HEK293 (cell line): Measurements from ENCODE around the gene KDM3B.

Experiments used
- CTCF ChIA-PET: fragments of 350-600 bp; formaldehyde crosslinking; extraction: SDS; loops from one replicate; lab custom pipeline; 2021; ENCODE audit warnings: antibody characterized with exemption; lab: Yijun Ruan, JAX
- POLR2A ChIA-PET: fragments of 300-600 bp; formaldehyde crosslinking; extraction: SDS; loops from one replicate; lab custom pipeline; 2020; ENCODE audit warnings: antibody characterized with exemption, inconsistent platforms; lab: Yijun Ruan, JAX
- H3K27ac ChIP-seq: fragments of 200-500 bp; sonication (Bioruptor generic); 2 replicates; pipeline ENCODE4 v1.5.1; 2014; ENCODE audit warnings: low read depth, low read length, control low read depth, inconsistent platforms; ENCODE audit errors: extremely low read depth
- H3K36me3 ChIP-seq, 2 experiments: fragments of 200-500 bp in 1 of 2; sonication (Bioruptor generic) in 1 of 2; 1 replicate in 1 of 2; 2 replicates in 1 of 2; pipeline ENCODE4 v1.5.1; 2014 to 2017; ENCODE audit warnings: inconsistent platforms in 2 of 2, low read length in 2 of 2; ENCODE audit not compliant: control insufficient read depth in 2 of 2, insufficient read depth in 1 of 2
- H3K4me1 ChIP-seq: fragments of 200-500 bp; sonication (Bioruptor generic); 2 replicates; pipeline ENCODE4 v1.5.1; 2014; ENCODE audit warnings: mild to moderate bottlenecking, low read length, inconsistent platforms; ENCODE audit not compliant: control insufficient read depth, insufficient read depth
- H3K4me3 ChIP-seq: 2 replicates; pipeline ENCODE4 v1.5.1; 2011; ENCODE audit warnings: low read depth, mild to moderate bottlenecking, control low read depth, low read length, moderate library complexity
- H3K9me3 ChIP-seq: fragments of 200-500 bp; sonication (Bioruptor generic); 2 replicates; pipeline ENCODE4 v1.5.1; 2014; ENCODE audit warnings: low read depth, low read length, inconsistent platforms; ENCODE audit not compliant: control insufficient read depth, insufficient read depth
- BCL11A ChIP-seq: fragments of 450-650 bp; formaldehyde crosslinking; IDR thresholded peaks from 2 replicates; pipeline ENCODE4 v1.5.1; 2016; ENCODE audit warnings: low read depth, missing biosample characterization, missing genetic modification characterization
- GLI2 ChIP-seq: fragments of 450-650 bp; formaldehyde crosslinking; IDR thresholded peaks from 2 replicates; pipeline ENCODE4; 2017; ENCODE audit warnings: missing biosample characterization, missing genetic modification characterization, low read depth, borderline replicate concordance
- KLF1 ChIP-seq: fragments of 450-650 bp; formaldehyde crosslinking; IDR thresholded peaks from 2 replicates; pipeline ENCODE4 v1.5.1; 2016; ENCODE audit warnings: missing biosample characterization, missing genetic modification characterization
- MYNN ChIP-seq: fragments of 450-650 bp; formaldehyde crosslinking; IDR thresholded peaks from 2 replicates; pipeline ENCODE4 v1.5.1; 2016; ENCODE audit warnings: missing biosample characterization, missing genetic modification characterization, borderline replicate concordance
- PRDM1 ChIP-seq: fragments of 450-650 bp; formaldehyde crosslinking; IDR thresholded peaks from 2 replicates; pipeline ENCODE4; 2016; ENCODE audit warnings: missing biosample characterization, missing genetic modification characterization
- SETDB1 ChIP-seq: IDR thresholded peaks from one replicate; pipeline ENCODE4 v1.6.1; 2017; ENCODE audit warnings: mild to moderate bottlenecking, low read length, moderate library complexity, mixed read lengths; ENCODE audit not compliant: insufficient read length
- SP3 ChIP-seq: fragments of 450-650 bp; formaldehyde crosslinking; IDR thresholded peaks from 2 replicates; pipeline ENCODE4 v1.5.1; 2016; ENCODE audit warnings: missing biosample characterization, missing genetic modification characterization
- SP7 ChIP-seq: fragments of 450-650 bp; formaldehyde crosslinking; IDR thresholded peaks from 2 replicates; pipeline ENCODE4 v1.5.1; 2016; ENCODE audit warnings: missing biosample characterization, missing genetic modification characterization
- TRIM28 ChIP-seq: IDR thresholded peaks from 2 replicates; pipeline ENCODE4 v1.6.1; 2011; ENCODE audit warnings: low read length, control low read depth, borderline replicate concordance
- YY2 ChIP-seq: fragments of 450-650 bp; formaldehyde crosslinking; IDR thresholded peaks from 2 replicates; pipeline ENCODE4 v1.5.1; 2016; ENCODE audit warnings: missing biosample characterization, missing genetic modification characterization
- ZBTB20 ChIP-seq: fragments of 450-650 bp; formaldehyde crosslinking; IDR thresholded peaks from 2 replicates; pipeline ENCODE4 v1.5.1; 2016; ENCODE audit warnings: missing biosample characterization, missing genetic modification characterization
- ZFP3 ChIP-seq: fragments of 450-650 bp; formaldehyde crosslinking; IDR thresholded peaks from 2 replicates; pipeline ENCODE4 v1.5.1; 2016; ENCODE audit warnings: low read depth, missing biosample characterization, missing genetic modification characterization
- ZFP37 ChIP-seq: fragments of 450-650 bp; formaldehyde crosslinking; IDR thresholded peaks from 2 replicates; pipeline ENCODE4 v1.5.1; 2016; ENCODE audit warnings: missing biosample characterization, missing genetic modification characterization
- ZNF112 ChIP-seq: fragments of 450-650 bp; formaldehyde crosslinking; IDR thresholded peaks from 2 replicates; pipeline ENCODE4 v1.5.0; 2017; ENCODE audit warnings: missing biosample characterization, missing genetic modification characterization
- ZNF202 ChIP-seq: fragments of 450-650 bp; formaldehyde crosslinking; IDR thresholded peaks from 2 replicates; pipeline ENCODE4 v1.5.1; 2016; ENCODE audit warnings: missing biosample characterization, missing genetic modification characterization, borderline replicate concordance
- ZNF211 ChIP-seq: fragments of 450-650 bp; formaldehyde crosslinking; IDR thresholded peaks from 2 replicates; pipeline ENCODE4 v1.5.1; 2016; ENCODE audit warnings: low read depth, missing biosample characterization, missing genetic modification characterization
- ZNF221 ChIP-seq: fragments of 450-650 bp; formaldehyde crosslinking; IDR thresholded peaks from 2 replicates; pipeline ENCODE4 v1.5.1; 2017; ENCODE audit warnings: missing biosample characterization, missing genetic modification characterization, borderline replicate concordance
- ZNF248 ChIP-seq: fragments of 450-650 bp; formaldehyde crosslinking; IDR thresholded peaks from 2 replicates; pipeline ENCODE4 v1.5.1; 2017; ENCODE audit warnings: missing biosample characterization, missing genetic modification characterization
- ZNF324 ChIP-seq: fragments of 450-650 bp; formaldehyde crosslinking; IDR thresholded peaks from 2 replicates; pipeline ENCODE4 v1.5.1; 2016; ENCODE audit warnings: missing biosample characterization, missing genetic modification characterization
- ZNF394 ChIP-seq: fragments of 450-650 bp; formaldehyde crosslinking; IDR thresholded peaks from 2 replicates; pipeline ENCODE4 v1.5.1; 2016; ENCODE audit warnings: missing biosample characterization, missing genetic modification characterization, mild to moderate bottlenecking, moderate library complexity, borderline replicate concordance
- ZNF473 ChIP-seq: fragments of 450-650 bp; formaldehyde crosslinking; IDR thresholded peaks from 2 replicates; pipeline ENCODE4 v1.5.1; 2017; ENCODE audit warnings: missing biosample characterization, missing genetic modification characterization
- ZNF549 ChIP-seq: fragments of 450-650 bp; IDR thresholded peaks from 2 replicates; pipeline ENCODE4 v1.5.1; 2018; ENCODE audit warnings: missing biosample characterization, missing genetic modification characterization, mild to moderate bottlenecking, inconsistent platforms, moderate library complexity
- ZNF561 ChIP-seq: fragments of 450-650 bp; IDR thresholded peaks from 2 replicates; pipeline ENCODE4 v1.5.1; 2018; ENCODE audit warnings: missing biosample characterization, missing genetic modification characterization, borderline replicate concordance
- ZNF670 ChIP-seq: fragments of 450-650 bp; formaldehyde crosslinking; IDR thresholded peaks from 2 replicates; pipeline ENCODE4 v1.5.1; 2016; ENCODE audit warnings: missing biosample characterization, missing genetic modification characterization, low read depth
- ZNF707 ChIP-seq: fragments of 450-650 bp; formaldehyde crosslinking; IDR thresholded peaks from 2 replicates; pipeline ENCODE4 v1.5.1; 2016; ENCODE audit warnings: missing biosample characterization, missing genetic modification characterization
- ZNF747 ChIP-seq: fragments of 450-650 bp; formaldehyde crosslinking; IDR thresholded peaks from 2 replicates; pipeline ENCODE4 v1.5.1; 2016; ENCODE audit warnings: missing biosample characterization, missing genetic modification characterization
- ZNF776 ChIP-seq: fragments of 450-650 bp; formaldehyde crosslinking; IDR thresholded peaks from 2 replicates; pipeline ENCODE4 v1.5.0; 2017; ENCODE audit warnings: missing biosample characterization, missing genetic modification characterization, borderline replicate concordance
- ZNF777 ChIP-seq: fragments of 450-650 bp; formaldehyde crosslinking; IDR thresholded peaks from 2 replicates; pipeline ENCODE4 v1.5.1; 2017; ENCODE audit warnings: missing biosample characterization, missing genetic modification characterization, borderline replicate concordance
- ZNF792 ChIP-seq: fragments of 450-650 bp; formaldehyde crosslinking; IDR thresholded peaks from 2 replicates; pipeline ENCODE4 v1.5.1; 2016; ENCODE audit warnings: missing biosample characterization, missing genetic modification characterization
- ZNF830 ChIP-seq: fragments of 450-650 bp; IDR thresholded peaks from 2 replicates; pipeline ENCODE4 v1.5.0; 2018; ENCODE audit warnings: missing biosample characterization, missing genetic modification characterization, low read depth, mild to moderate bottlenecking, moderate library complexity
- ZNF837 ChIP-seq: fragments of 450-650 bp; formaldehyde crosslinking; IDR thresholded peaks from 2 replicates; pipeline ENCODE4 v1.5.1; 2016; ENCODE audit warnings: missing biosample characterization, missing genetic modification characterization
- ZXDB ChIP-seq: fragments of 450-650 bp; formaldehyde crosslinking; IDR thresholded peaks from 2 replicates; pipeline ENCODE4 v1.5.1; 2016; ENCODE audit warnings: missing biosample characterization, missing genetic modification characterization
- TF ChIP-seq, protein P1 (sequence below): fragments of 450-650 bp; formaldehyde crosslinking; IDR thresholded peaks from 2 replicates; pipeline ENCODE4 v1.5.1; 2016; ENCODE audit warnings: missing biosample characterization, missing genetic modification characterization, borderline replicate concordance
- TF ChIP-seq, protein P2 (sequence below): fragments of 450-650 bp; formaldehyde crosslinking; IDR thresholded peaks from 2 replicates; pipeline ENCODE4 v1.5.1; 2017; ENCODE audit warnings: missing biosample characterization, missing genetic modification characterization
- TF ChIP-seq, protein P3 (sequence below): fragments of 450-650 bp; formaldehyde crosslinking; IDR thresholded peaks from 2 replicates; pipeline ENCODE4 v1.5.1; 2017; ENCODE audit warnings: missing biosample characterization, missing genetic modification characterization

Gene KDM3B

DNA sequence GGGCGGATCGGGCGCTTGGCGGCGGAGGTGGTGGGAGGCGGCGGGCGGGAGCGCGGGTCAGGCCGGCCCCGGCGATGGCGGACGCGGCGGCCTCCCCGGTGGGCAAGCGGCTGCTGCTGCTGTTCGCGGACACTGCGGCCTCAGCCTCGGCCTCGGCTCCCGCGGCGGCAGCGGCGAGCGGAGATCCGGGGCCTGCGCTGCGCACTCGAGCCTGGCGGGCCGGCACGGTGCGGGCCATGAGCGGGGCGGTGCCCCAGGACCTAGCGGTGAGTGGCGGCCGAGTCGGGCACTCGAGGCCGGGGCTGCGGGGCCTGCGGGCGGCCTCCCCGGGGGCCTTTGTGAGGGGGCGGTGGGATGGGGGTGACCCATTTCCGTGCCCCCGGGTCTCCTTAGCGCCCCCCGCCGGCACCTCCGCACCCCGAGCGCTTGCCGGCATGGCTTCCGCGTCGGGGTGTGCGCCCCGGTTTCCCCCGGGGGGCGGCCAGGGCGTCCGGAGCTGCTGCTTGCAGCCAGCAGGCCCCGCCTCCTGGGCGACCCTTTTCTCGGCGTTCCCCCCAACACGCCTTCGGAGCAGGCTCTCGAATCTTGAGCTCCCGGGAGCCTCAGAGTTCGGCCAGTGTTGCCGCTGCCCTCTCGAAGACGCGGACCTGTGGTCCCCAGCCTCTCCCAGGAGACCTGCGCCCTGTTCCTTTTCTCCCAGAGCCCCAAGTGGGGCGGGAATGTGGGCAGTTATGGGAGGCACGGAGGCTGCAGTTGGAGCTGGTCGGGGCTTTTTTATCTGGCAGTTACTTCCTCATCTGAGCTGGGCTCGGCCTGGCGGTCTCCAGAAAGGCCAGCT lies 456 bp downstream of the KDM3B start (continued):
- TF ChIP-seq ZNF792: no peak
- TF ChIP-seq SETDB1: no peak
- TF ChIP-seq ZNF248 (tag by site-specific recombination): no peak
- peak; percentile 36; the same call in 1 of the 2 replicates for TF ChIP-seq ZFP37 (tag by site-specific recombination)
- no peak for TF ChIP-seq ZFP3 (tag by site-specific recombination)
- TF ChIP-seq ZNF324 (tag by site-specific recombination): 0 out of 2 replicates have a peak, but pooled peaks have one; percentile 14
- TF ChIP-seq ZXDB: peak; percentile 29
- no peak for TF ChIP-seq ZNF837 (tag by site-specific recombination)
- no peak for TF ChIP-seq ZNF221
- no peak for TF ChIP-seq ZNF549 (tag by site-specific recombination)
- no peak for TF ChIP-seq GLI2
- TF ChIP-seq YY2 (tag by site-specific recombination): no peak
- TF ChIP-seq ZNF202 (tag by site-specific recombination): no peak
- TF ChIP-seq ZNF670 (tag by site-specific recombination): no peak
- no peak for TF ChIP-seq ZNF707 (tag by site-specific recombination)
- TF ChIP-seq ZNF777 (tag by site-specific recombination): no peak
- TF ChIP-seq KLF1 (tag by site-specific recombination): no peak
- no peak for TF ChIP-seq ZNF747 (tag by site-specific recombination)
- no peak for TF ChIP-seq BCL11A (tag by site-specific recombination)
- no peak for TF ChIP-seq MYNN
- no peak for TF ChIP-seq PRDM1 (tag by site-specific recombination)

DNA sequence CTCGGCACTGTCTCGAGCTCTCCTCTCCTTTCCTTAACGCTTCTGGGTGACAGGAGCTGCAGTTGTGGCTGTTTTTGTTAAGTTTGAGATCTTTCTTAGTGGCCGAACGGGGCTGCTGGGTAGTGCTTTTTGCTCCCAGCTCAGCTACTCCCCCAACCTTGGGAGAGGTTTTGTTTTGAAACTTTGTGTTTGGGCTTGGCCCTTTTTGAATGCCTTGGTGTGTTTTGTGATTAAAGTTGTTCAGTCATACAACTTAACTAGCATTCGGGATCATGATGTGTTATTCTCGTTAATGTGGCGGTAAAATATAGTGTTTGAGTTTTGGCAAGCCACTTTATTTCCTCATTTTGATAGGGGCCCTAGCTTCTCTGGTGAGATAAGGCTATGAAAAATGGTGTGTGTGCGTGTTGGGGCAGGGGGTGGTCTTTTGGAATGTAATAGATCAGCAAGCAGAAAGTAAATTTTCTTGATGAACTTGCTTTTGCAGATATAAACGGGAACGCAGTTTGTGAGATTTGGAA lies 1.1 kb downstream of the KDM3B start:
- ChIA-PET CTCF (interaction anchor here (0.6 to 7.0 kb wide), 37 partner anchors 8 to 990 kb away, joined by 3 to 273 read pairs (median 5); partner anchors contain the start of genes CDC25C, FAM53C, NME5 and REEP2), POLR2A (interaction anchor here (0.5 to 4.6 kb wide), 12 partner anchors 9 to 199 kb away, joined by 3 to 114 read pairs (median 4); partner anchors contain the start of genes CDC23, CDC25C, ETF1 and FAM53C)
- H3K4me1 ChIP-seq: peaks cover 18% of the 10 kb centered on the region
- peak overlapping the region; percentile 92 for H3K27ac ChIP-seq
- H3K4me3 ChIP-seq: peak overlapping the region; percentile 83
- no peaks in the 10 kb centered on the region for H3K9me3 ChIP-seq
- H3K36me3 ChIP-seq: peaks cover 4 to 17% of the 10 kb centered on the region in 2 experiments; a peak in 2 of 3 replicates
- no peak for TF ChIP-seq ZNF211
- no peak for TF ChIP-seq ZNF473 (tag by site-specific recombination)
- no peak for TF ChIP-seq BCL11A (tag by site-specific recombination)
- 0 out of 2 replicates have a peak, but pooled peaks have one; percentile 5 for TF ChIP-seq ZBTB20 (tag by site-specific recombination)
- TF ChIP-seq, protein P1, sequence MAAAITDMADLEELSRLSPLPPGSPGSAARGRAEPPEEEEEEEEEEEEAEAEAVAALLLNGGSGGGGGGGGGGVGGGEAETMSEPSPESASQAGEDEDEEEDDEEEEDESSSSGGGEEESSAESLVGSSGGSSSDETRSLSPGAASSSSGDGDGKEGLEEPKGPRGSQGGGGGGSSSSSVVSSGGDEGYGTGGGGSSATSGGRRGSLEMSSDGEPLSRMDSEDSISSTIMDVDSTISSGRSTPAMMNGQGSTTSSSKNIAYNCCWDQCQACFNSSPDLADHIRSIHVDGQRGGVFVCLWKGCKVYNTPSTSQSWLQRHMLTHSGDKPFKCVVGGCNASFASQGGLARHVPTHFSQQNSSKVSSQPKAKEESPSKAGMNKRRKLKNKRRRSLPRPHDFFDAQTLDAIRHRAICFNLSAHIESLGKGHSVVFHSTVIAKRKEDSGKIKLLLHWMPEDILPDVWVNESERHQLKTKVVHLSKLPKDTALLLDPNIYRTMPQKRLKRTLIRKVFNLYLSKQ (tag by site-specific recombination): no peak
- TF ChIP-seq SP7 (tag by site-specific recombination): no peak
- TF ChIP-seq ZNF830 (tag by site-specific recombination): no peak
- TF ChIP-seq, protein P2, sequence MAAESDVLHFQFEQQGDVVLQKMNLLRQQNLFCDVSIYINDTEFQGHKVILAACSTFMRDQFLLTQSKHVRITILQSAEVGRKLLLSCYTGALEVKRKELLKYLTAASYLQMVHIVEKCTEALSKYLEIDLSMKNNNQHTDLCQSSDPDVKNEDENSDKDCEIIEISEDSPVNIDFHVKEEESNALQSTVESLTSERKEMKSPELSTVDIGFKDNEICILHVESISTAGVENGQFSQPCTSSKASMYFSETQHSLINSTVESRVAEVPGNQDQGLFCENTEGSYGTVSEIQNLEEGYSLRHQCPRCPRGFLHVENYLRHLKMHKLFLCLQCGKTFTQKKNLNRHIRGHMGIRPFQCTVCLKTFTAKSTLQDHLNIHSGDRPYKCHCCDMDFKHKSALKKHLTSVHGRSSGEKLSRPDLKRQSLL (tag by site-specific recombination): no peak
- TF ChIP-seq ZNF549 (tag by site-specific recombination): no peak
- TF ChIP-seq TRIM28: no peak
- TF ChIP-seq ZNF561: no peak
- TF ChIP-seq ZNF776 (tag by site-specific recombination): no peak
- TF ChIP-seq ZNF112 (tag by site-specific recombination): no peak
- TF ChIP-seq, protein P3, sequence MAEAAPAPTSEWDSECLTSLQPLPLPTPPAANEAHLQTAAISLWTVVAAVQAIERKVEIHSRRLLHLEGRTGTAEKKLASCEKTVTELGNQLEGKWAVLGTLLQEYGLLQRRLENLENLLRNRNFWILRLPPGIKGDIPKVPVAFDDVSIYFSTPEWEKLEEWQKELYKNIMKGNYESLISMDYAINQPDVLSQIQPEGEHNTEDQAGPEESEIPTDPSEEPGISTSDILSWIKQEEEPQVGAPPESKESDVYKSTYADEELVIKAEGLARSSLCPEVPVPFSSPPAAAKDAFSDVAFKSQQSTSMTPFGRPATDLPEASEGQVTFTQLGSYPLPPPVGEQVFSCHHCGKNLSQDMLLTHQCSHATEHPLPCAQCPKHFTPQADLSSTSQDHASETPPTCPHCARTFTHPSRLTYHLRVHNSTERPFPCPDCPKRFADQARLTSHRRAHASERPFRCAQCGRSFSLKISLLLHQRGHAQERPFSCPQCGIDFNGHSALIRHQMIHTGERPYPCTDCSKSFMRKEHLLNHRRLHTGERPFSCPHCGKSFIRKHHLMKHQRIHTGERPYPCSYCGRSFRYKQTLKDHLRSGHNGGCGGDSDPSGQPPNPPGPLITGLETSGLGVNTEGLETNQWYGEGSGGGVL (tag by site-specific recombination): no peak
- TF ChIP-seq ZNF394 (tag by site-specific recombination): peak; percentile 99
- TF ChIP-seq SP3 (tag by site-specific recombination): no peak
